Measurements from ENCODE around the gene ENDOD1.

The ENDOD1 gene

GRCh38 chr11:95076416-95076815 is 13.2 kb upstream of the ENDOD1 start:
- no peak for DNase-seq (ENCODE audit: low read depth in 2 of 2)

- no peak for DNase-seq (ENCODE audit: low read depth in 2 of 2)
These were observed 12.7 kb upstream of the ENDOD1 start for GRCh38 chr11:95076981-95077380.

GRCh38 chr11:95078526-95078925 is 11.1 kb upstream of the ENDOD1 start:
- DNase-seq (ENCODE audit: low read depth in 2 of 2), result no peak

GRCh38 chr11:95081010-95081409 is 8.6 kb upstream of the ENDOD1 start:
- no peak for DNase-seq (ENCODE audit: low read depth in 2 of 2)

GRCh38 chr11:95081412-95081811 is 8.2 kb upstream of the ENDOD1 start:
- no peak for DNase-seq (ENCODE audit: low read depth in 2 of 2)

GRCh38 chr11:95082576-95083001 is 7.1 kb upstream of the ENDOD1 start:
- no peak for DNase-seq (ENCODE audit: low read depth in 2 of 2)

- peak; percentile 20 to 35 for DNase-seq (ENCODE audit: low read depth in 2 of 2)
These were observed 5.1 kb upstream of the ENDOD1 start for GRCh38 chr11:95084509-95084908.

- DNase-seq (ENCODE audit: low read depth in 2 of 2), result no peak
These were observed 4.4 kb upstream of the ENDOD1 start for GRCh38 chr11:95085117-95085816.

GRCh38 chr11:95086151-95086550 is 3.5 kb upstream of the ENDOD1 start:
- DNase-seq (ENCODE audit: low read depth in 2 of 2), result no peak

- DNase-seq (ENCODE audit: low read depth in 2 of 2), result no peak
These were observed 2.6 kb upstream of the ENDOD1 start for GRCh38 chr11:95086836-95087570.

GRCh38 chr11:95088946-95089619 is 563 bp upstream of the ENDOD1 start:
- no peak for DNase-seq (ENCODE audit: low read depth in 2 of 2)

GRCh38 chr11:95091663-95092180 is 2.1 kb downstream of the ENDOD1 start:
- no peak for DNase-seq (ENCODE audit: low read depth in 2 of 2)

- DNase-seq (ENCODE audit: low read depth in 2 of 2), result peak in 1 of 2 donors; percentile 12
These were observed 3.1 kb downstream of the ENDOD1 start for GRCh38 chr11:95092549-95093324.

GRCh38 chr11:95093548-95093947 is 3.9 kb downstream of the ENDOD1 start:
- DNase-seq (ENCODE audit: low read depth in 2 of 2), result no peak

- DNase-seq (ENCODE audit: low read depth in 2 of 2), result no peak
These were observed 6.4 kb downstream of the ENDOD1 start for GRCh38 chr11:95095858-95096587.

GRCh38 chr11:95097209-95097608 is 7.6 kb downstream of the ENDOD1 start:
- no peak for DNase-seq (ENCODE audit: low read depth in 2 of 2)

- no peak for DNase-seq (ENCODE audit: low read depth in 2 of 2)
These were observed 9.2 kb downstream of the ENDOD1 start for GRCh38 chr11:95098826-95099225.

- no peak for DNase-seq (ENCODE audit: low read depth in 2 of 2)
These were observed 10.6 kb downstream of the ENDOD1 start for GRCh38 chr11:95100191-95100648.

GRCh38 chr11:95100856-95101507 is 11.3 kb downstream of the ENDOD1 start:
- DNase-seq (ENCODE audit: low read depth in 2 of 2), result no peak

GRCh38 chr11:95101935-95102334 is 12.3 kb downstream of the ENDOD1 start:
- no peak for DNase-seq (ENCODE audit: low read depth in 2 of 2)
